ENCODE measurements around the gene DEFB123.
"Not testable (repeated sequence)": the region's sequence is repeated elsewhere in the genome, so short reads cannot be mapped to it uniquely, and the experiment has no call there.

Gene DEFB123, protein sequence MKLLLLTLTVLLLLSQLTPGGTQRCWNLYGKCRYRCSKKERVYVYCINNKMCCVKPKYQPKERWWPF

DNA sequence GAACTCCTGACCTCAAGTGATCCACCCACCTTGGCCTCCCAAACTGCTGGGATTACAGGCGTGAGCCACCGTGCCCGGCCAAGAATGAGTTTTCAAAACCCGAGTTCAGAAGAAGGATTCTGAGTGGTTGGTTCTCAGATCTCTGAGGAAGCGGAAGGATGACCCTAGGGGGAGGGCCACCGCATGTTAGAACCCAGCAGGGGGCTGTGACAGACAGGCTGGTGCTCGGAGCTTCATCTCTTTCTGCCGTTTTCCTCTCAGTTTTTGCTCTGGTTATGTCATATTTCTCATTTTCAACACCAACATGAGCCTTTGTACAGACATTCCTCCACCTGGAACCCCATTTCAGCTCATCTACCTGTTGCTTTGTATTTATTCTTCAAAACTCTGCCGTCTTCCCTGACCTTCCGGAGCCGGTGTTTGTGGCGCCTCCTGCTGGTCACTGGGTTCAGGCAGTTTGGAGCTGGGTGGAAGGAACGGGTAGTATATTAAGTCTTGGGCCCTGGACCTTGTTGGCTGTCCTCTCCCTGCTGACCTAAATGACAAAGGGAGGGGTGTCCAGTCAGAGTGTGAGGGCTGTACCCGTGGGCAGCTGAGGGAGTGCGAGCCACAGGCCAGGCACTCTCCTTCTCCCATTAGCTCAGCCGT is at the start of gene DEFB123:
DEFB123 (plus strand) TSS at position 621 of the 648 bp plus-strand sequence. CDS start 67 bp downstream, outside the sequence.
- in situ Hi-C loops (cut with HindIII; ENCODE audit: low pct_ligation_motif_present, low pct_unique_long_range_greater_than_20kb, low sequenced_read_pairs) = no loop called here
- DNase-seq = no peak

DNA sequence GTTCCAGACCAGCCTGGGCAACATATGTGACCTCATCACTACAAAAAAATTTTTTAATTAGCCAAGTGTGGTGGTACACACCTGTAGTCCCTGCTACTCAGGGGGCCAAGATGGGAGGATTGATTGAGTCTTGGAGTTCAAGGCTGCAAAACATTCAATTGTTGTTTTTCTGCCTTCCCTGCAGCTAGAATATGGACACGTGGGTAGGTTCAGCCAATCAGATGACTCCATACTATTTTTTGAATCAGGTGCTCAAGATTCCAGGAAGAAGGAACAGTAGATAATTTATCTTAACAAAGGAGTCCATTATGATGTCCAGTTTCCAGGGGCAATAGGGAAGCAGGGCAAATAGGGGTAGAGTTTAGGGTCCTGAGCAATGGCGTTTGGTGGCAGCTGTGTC is 47.6 kb upstream of the DEFB123 start:
- no peak for DNase-seq
- in situ Hi-C loops (cut with HindIII; ENCODE audit: low pct_ligation_motif_present, low pct_unique_long_range_greater_than_20kb, low sequenced_read_pairs) = no loop called here

DNA sequence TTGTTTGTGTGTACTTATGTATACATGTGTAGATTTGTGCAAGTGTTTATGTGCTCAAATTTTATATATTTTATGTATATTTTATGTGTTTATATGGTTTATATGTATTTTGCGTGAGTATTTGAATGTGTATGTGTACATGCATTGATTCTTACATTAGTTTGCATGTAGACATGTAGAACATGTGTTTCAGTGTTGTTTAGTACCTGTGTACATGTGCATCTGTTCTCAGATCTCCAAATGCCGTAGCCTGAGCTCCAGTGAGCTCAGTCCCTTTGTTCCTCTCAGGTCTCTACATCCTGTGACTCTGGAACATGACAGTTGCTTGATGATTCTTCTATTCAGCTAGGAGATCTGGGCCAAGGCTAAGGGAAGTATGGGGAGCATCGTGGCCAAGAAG is 45.5 kb upstream of the DEFB123 start:
- in situ Hi-C loops (cut with HindIII; ENCODE audit: low pct_ligation_motif_present, low pct_unique_long_range_greater_than_20kb, low sequenced_read_pairs) = no loop called here
- no peak for DNase-seq

DNA sequence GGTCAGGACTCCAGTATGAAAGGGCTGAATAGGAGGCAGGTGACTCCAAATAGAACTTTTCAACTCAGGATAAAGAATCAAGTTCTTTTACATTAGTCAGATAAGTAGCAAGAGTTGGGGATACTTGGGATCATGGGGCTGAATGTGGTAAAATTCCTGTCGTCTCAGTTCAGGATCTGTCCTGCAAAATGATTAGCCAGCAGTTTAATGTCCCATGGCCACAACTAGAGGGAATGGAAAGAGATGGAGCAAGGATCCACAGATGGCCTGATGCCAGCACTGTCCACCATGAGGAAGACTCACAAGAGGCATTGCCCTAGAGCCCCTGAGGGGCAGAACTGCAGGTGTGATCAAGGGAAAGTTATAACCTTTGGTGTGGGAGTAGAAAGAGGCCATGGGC is 36.5 kb upstream of the DEFB123 start:
- no peak for DNase-seq
- in situ Hi-C loops (cut with HindIII; ENCODE audit: low pct_ligation_motif_present, low pct_unique_long_range_greater_than_20kb, low sequenced_read_pairs) = no loop called here

DNA sequence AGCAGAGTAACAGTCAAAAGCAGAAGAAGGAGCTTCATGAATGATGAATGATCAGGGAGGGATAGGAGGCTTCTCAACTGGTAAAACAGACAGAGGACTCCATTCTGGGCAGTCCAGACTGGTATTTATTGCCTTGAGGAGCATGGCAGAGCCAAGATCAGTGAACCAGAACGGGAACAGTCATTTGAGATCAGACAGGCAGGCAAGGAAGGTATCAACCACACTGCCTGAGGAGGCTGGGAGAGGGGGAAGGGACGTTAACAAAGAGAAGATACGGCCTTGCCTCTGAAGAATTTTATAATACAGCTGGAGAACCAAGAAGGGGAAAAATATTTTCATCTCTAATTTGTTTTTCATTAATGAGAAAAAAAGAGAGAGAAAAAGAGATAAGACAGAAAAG is 34.3 kb upstream of the DEFB123 start, which contains the start of gene DEFB121:
DEFB121 (minus strand) TSS at position 101 of the 400 bp plus-strand sequence; CDS start at position 38, 63 bp downstream.
- in situ Hi-C loops (cut with HindIII; ENCODE audit: low pct_ligation_motif_present, low pct_unique_long_range_greater_than_20kb, low sequenced_read_pairs) = no loop called here
- DNase-seq = no peak

DNA sequence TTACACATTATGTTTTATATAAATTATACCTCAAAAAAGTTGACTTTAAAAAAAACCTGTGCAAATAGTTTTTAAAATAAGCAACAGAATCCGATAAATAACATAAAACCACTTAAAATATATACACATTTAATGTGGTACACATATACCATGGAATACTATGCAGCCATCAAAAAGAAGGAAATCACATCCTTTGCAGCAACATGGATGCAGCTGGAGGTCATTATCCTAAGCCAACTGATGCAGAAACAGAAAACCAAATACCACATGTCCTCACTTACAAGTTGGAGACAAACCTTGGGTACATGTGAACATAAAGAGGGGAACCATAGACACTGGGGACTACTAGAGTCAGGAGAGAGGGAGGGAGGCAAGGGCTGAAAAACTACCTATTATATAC is 30.4 kb upstream of the DEFB123 start:
- in situ Hi-C loops (cut with HindIII; ENCODE audit: low pct_ligation_motif_present, low pct_unique_long_range_greater_than_20kb, low sequenced_read_pairs) = no loop called here

DNA sequence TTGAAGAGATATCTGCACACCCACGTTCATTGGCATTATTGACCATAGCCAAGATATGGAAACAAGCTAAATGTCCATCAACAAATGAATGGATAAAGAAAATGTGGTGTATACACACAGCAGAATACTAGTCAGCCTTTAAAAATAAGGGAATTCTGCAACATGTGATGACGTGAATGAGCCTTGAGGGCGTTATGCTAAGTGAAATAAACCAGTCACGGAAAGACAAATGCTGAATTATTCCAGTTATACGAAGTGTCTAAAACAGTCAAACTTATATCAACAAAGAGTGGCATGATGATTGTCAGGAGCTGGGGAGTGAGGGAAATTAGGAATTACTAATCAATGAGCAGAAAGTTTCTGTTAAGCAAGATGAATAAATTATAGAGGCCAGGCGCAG is 26.1 kb upstream of the DEFB123 start:
- no peak for DNase-seq
- in situ Hi-C loops (cut with HindIII; ENCODE audit: low pct_ligation_motif_present, low pct_unique_long_range_greater_than_20kb, low sequenced_read_pairs) = no loop called here

More for the DNA sequence above, 30.4 kb upstream of the DEFB123 start:
- no peak for DNase-seq

DNA sequence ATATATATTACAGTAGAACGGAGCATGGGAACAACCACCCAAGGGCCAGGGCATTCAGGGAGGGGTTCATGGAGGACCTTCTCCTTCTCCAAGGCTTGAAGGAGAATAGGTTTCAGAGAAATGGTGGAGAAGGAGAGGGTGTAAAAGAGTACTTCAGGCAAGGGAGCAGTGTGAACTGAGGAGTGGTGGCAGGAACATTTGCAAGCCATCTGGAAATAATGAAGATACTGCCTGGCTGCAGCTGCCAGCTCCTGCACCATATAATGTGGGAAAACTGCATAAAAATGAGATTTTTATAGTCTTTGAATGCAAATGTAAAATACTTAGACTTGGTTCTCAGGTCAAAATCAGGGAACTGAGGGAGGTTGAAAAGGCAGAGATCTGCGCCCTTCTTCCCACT is 24.8 kb upstream of the DEFB123 start:
- DNase-seq = no peak
- in situ Hi-C loops (cut with HindIII; ENCODE audit: low pct_ligation_motif_present, low pct_unique_long_range_greater_than_20kb, low sequenced_read_pairs) = no loop called here

DNA sequence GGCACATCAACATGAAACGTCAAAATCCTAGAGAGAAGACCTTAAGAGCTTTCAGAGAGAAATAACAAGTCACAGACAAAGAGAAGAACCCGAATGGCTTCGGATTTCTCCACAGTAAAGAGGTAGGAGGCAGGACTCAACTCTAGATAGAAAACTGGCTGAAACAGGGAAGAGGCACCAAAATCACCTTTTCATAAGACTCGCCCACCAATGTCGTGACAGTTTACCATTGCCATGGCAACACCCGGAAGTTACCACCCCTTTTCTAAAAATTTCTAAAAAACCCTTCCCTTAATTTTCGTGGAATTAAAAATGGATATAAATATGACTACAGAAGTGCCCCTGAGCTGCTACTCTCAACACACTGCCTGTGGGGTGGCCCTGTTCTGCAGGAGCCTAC is 22.1 kb upstream of the DEFB123 start:
- DNase-seq = no peak
- in situ Hi-C loops (cut with HindIII; ENCODE audit: low pct_ligation_motif_present, low pct_unique_long_range_greater_than_20kb, low sequenced_read_pairs) = no loop called here

DNA sequence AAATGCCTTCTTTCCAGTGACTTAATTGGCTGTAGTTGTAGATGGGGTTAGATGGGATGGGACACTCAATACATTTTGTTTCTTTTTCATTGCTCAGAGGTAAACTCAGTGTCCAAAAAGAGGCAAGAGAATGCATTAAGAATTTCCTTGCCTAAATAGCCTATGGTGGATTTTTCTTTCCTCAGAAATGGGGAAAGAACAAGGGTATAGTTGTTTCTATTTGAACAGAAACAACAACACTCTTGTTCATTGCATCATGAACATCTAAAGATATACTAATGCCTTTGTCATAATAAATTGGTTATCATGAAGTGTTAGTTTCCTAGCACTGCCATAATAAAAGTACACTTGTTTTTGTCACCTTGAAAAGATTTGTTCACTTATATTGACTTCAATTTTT is 14.6 kb upstream of the DEFB123 start:
- DNase-seq = no peak
- in situ Hi-C loops (cut with HindIII; ENCODE audit: low pct_ligation_motif_present, low pct_unique_long_range_greater_than_20kb, low sequenced_read_pairs) = no loop called here

DNA sequence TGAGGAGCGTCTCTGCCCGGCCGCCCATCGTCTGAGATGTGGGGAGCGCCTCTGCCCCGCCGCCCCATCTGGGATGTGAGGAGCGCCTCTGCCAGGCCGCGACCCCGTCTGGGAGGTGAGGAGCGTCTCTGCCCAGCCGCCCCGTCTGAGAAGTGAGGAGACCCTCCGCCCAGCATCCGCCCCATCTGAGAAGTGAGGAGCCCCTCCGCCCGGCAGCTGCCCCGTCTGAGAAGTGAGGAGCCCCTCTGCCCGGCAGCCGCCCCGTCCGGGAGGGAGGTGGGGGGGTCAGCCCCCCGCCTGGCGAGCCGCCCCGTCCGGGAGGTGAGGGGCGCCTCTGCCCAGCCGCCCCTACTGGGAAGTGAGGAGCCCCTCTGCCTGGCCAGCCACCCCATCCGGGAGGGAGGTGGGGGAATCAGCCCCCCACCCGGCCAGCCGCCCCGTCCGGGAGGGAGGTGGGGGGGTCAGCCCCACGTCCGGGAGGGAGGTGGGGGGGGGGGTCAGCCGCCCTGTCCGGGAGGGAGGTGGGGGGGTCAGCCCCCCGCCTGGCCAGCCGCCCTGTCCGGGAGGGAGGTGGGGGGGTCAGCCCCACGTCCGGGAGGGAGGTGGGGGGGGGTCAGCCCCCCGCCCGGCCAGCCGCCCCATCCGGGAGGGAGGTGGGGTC is 13.4 kb upstream of the DEFB123 start:
- DNase-seq; in situ Hi-C loops (cut with HindIII; ENCODE audit: low pct_ligation_motif_present, low pct_unique_long_range_greater_than_20kb, low sequenced_read_pairs): not testable (repeated sequence)

DNA sequence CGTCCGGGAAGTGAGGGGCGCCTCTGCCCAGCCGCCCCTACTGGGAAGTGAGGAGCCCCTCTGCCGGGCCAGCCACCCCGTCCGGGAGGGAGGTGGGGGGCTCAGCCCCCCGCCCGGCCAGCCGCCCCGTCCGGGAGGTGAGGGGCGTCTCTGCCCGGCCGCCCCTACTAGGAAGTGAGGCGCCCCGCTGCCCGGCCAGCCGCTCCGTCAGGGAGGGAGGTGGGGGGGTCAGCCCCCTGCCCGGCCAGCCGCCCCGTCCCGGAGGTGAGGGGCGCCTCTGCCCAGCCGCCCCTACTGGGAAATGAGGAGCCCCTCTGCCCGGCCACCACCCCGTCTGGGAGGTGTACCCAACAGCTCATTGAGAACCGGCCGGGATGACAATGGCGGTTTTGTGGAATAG is 12.9 kb upstream of the DEFB123 start:
- in situ Hi-C loops (cut with HindIII; ENCODE audit: low pct_ligation_motif_present, low pct_unique_long_range_greater_than_20kb, low sequenced_read_pairs) = not testable (repeated sequence)

DNA sequence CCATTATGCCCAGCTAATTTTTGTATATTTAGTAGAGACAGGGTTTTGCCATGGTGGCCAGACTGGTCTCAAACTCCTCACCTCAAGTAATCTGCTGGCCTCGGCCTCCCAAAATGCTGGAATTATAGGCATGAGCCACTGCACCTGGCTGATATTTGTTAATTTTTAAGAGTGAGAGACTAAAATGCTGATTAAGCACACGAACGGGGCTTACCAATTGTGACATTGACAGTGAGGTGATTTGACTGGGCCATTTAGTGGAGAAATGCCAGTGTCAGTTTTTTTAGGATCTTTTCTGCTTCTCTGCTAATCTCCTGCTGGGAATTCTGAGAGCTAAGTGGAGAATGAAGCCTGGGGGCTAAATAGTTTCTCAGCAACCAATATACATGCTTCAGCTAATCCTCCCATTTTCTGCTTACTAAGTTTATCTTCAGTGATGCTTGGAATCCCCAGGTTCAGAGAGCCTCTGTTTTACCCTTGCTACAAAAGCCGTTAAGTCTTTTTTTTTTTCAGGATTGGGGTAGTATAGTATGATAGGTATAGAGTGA is 9.8 kb upstream of the DEFB123 start:
- no peak for DNase-seq
- in situ Hi-C loops (cut with HindIII; ENCODE audit: low pct_ligation_motif_present, low pct_unique_long_range_greater_than_20kb, low sequenced_read_pairs) = no loop called here

More for the DNA sequence above, 12.9 kb upstream of the DEFB123 start:
- DNase-seq = not testable (repeated sequence)

DNA sequence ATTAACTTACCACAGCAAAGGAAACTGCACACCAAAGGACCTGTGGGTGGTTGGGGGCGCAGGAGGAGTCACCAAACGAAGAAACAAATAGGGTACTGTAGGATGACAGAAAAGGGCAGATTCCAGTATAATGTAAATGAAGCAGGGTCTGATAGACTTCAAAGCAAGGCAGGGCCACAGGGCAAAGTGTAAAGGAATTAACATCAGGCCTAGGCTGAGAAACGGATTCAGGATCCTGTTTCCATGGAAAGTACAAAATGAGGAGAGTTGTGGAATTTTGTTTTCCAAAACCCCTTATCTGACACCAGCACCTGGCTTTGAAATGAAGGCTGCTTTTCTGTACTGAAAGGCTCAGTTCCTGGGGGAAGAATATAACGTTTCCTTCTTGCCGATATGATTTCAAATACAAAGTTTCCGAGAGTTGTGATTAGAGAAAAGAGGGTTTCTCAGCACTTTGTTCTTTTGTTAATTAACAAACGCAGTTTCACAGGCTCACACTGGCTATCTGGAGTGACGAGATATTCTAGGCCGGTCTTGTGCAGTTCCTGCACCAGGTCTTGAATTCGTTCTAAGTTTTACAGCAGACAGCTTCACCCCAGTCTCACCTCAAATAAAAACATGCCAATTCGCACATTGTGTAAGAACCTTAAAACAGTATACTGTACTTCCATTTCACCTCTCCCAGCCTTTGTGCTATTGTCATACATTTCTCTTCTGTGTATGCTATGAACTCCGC is 5.8 kb downstream of the DEFB123 start:
- in situ Hi-C loops (cut with HindIII; ENCODE audit: low pct_ligation_motif_present, low pct_unique_long_range_greater_than_20kb, low sequenced_read_pairs) = no loop called here
- no peak for DNase-seq

DNA sequence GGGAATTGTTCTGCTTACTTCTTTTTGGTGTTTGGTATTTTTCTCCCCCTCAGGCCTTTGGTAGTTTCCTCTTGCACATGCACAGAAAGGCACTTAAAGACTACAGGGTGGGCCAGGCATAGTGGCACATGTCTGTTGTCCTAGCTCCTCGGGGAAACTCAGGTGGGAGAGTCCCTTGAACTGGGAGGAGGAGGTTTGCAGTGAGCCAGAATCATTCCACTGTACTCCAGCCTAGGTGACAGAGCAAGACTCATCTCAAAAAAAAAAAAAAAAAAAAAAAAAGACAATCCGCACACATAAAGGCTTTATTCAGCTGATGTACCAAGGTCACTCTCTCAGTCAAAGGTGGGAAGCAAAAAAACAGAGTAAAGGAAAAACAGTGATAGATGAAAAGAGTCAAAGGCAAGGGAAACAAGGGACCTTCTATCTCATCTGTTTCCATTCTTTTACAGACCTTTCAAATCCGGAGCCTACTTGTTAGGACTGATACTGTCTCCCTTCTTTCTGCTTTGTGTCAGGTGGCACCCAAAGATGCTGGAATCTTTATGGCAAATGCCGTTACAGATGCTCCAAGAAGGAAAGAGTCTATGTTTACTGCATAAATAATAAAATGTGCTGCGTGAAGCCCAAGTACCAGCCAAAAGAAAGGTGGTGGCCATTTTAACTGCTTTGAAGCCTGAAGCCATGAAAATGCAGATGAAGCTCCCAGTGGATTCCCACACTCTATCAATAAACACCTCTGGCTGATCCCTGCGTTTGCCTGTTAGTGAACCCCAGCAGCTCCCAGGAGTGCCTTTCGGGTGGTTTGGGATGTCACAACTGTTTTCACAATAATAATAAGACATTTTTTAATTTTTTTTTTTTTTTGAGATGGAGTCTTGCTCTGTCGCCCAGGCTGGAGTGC is 9.3 kb downstream of the DEFB123 start:
- no peak for DNase-seq
- in situ Hi-C loops (cut with HindIII; ENCODE audit: low pct_ligation_motif_present, low pct_unique_long_range_greater_than_20kb, low sequenced_read_pairs) = no loop called here

DNA sequence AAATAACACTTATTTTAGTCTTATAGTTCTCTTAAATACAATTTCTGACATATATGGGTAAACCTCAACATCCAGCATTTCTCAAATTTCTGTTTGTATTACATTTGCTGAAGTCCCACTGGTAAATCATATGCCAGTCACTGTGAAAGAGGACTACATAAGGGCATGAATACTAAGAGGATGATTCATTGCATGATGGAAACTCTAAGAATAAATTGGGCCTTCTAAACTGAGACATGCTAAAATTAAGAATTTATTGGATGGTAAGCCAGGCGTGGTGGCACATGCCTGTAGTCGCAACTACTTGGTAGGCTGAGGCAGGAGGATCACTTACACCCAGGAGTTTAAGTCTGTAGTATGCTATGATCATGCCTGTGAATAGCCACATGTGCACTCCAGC is 12.1 kb downstream of the DEFB123 start:
- in situ Hi-C loops (cut with HindIII; ENCODE audit: low pct_ligation_motif_present, low pct_unique_long_range_greater_than_20kb, low sequenced_read_pairs) = no loop called here
- DNase-seq = no peak

DNA sequence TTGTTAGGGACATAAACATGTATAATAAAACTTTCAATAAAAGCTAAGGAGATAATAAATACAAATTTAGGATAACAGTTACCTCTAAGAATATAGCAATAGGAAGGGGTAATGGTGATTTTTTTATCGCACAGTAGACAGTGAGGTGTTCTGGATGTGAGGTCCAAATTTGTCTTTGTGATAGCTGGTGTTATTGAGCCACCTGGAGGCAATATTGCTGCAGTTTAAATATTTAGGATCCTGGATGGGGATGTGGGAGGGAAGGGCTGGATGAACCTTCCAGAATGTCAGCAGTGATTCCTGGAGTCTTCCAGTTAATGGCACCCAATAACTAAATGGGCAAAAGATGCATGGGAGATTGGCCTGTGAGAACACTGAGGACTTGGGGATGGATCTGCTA is 13.9 kb downstream of the DEFB123 start:
- in situ Hi-C loops (cut with HindIII; ENCODE audit: low pct_ligation_motif_present, low pct_unique_long_range_greater_than_20kb, low sequenced_read_pairs) = no loop called here
- DNase-seq = no peak

DNA sequence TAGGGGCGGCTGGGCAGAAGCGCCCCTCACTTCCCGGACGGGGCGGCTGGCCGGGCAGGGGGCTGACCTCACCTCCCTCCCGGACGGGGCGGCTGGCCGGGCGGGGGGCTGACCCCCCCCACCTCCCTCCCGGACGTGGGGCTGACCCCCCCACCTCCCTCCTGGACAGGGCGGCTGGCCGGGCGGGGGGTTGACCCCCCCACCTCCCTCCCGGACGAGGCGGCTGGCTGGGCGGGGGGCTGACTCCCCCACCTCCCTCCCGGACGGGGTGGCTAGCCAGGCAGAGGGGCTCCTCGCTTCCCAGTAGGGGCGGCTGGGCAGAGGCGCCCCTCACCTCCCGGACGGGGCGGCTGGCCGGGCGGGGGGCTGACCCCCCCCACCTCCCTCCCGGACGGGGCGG is 30.5 kb downstream of the DEFB123 start:
- DNase-seq; in situ Hi-C loops (cut with HindIII; ENCODE audit: low pct_ligation_motif_present, low pct_unique_long_range_greater_than_20kb, low sequenced_read_pairs): not testable (repeated sequence)
